Ishikawa (cell line): ENCODE results near the gene PDCD1LG2.

ENCODE experiments used
- CEBPB ChIP-seq: IDR thresholded peaks from 2 replicates; pipeline ENCODE4 v1.6.1; 2012
- CREB1 ChIP-seq: IDR thresholded peaks from 2 replicates; pipeline ENCODE4 v1.6.1; 2012; ENCODE audit warnings: low read depth
- EGR1 ChIP-seq: IDR thresholded peaks from 2 replicates; pipeline ENCODE4 v1.6.1; 2012
- EP300 ChIP-seq: IDR thresholded peaks from 2 replicates; pipeline ENCODE4 v1.6.1; 2012; ENCODE audit warnings: borderline replicate concordance
- FOXM1 ChIP-seq: IDR thresholded peaks from 2 replicates; pipeline ENCODE4 v1.6.1; 2012; ENCODE audit warnings: low read depth, borderline replicate concordance
- RAD21 ChIP-seq: IDR thresholded peaks from 2 replicates; pipeline ENCODE4 v1.6.1; 2012; ENCODE audit warnings: low read depth
- REST ChIP-seq: IDR thresholded peaks from 2 replicates; pipeline ENCODE4 v1.6.1; 2012; ENCODE audit warnings: low read depth, mild to moderate bottlenecking
- TAF1 ChIP-seq: IDR thresholded peaks from 2 replicates; pipeline ENCODE4 v1.6.1; 2012; ENCODE audit warnings: low read depth, mild to moderate bottlenecking
- TEAD4 ChIP-seq: IDR thresholded peaks from 2 replicates; pipeline ENCODE4 v1.6.1; 2012
- YY1 ChIP-seq: IDR thresholded peaks from 2 replicates; pipeline ENCODE4 v1.6.1; 2012; ENCODE audit warnings: low read depth
- ZBTB7A ChIP-seq: IDR thresholded peaks from 2 replicates; pipeline ENCODE4 v1.6.1; 2012; ENCODE audit warnings: low read depth
- TF ChIP-seq, protein P1 (sequence below): IDR thresholded peaks from 2 replicates; pipeline ENCODE4 v1.6.1; 2012
- TF ChIP-seq, protein P2 (sequence below): IDR thresholded peaks from 2 replicates; pipeline ENCODE4 v1.6.1; 2012

GRCh38 chr9:5608298-5609225 is 98.2 kb downstream of the PDCD1LG2 start:
- TF ChIP-seq ZBTB7A (no peak), RAD21 (no peak), REST (no peak), TAF1 (no peak), FOXM1 (no peak), CEBPB (no peak), EP300 (no peak), TEAD4 (no peak), CREB1 (no peak), EGR1 (no peak), YY1 (no peak)
- TF ChIP-seq, protein P1, sequence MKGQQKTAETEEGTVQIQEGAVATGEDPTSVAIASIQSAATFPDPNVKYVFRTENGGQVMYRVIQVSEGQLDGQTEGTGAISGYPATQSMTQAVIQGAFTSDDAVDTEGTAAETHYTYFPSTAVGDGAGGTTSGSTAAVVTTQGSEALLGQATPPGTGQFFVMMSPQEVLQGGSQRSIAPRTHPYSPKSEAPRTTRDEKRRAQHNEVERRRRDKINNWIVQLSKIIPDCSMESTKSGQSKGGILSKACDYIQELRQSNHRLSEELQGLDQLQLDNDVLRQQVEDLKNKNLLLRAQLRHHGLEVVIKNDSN, result no peak
- TF ChIP-seq, protein P2, sequence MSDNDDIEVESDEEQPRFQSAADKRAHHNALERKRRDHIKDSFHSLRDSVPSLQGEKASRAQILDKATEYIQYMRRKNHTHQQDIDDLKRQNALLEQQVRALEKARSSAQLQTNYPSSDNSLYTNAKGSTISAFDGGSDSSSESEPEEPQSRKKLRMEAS, result no peak
